Colonic mucosa (tissue), 4 donors: ENCODE results near the gene HOATZ. TPM values are rescaled to one million over a fixed set of nuclear protein-coding genes. Genes with fewer than 3 reads are reported as not detected.
A peak's percentile ranks its signal among the peaks of the same experiment; 100 is the strongest.

Source experiments
- DNase-seq: peaks from one replicate; pipeline ENCODE4 v3.0.0-alpha.2; 2020
- H3K27ac ChIP-seq: fragments of 200-600 bp; one replicate; pipeline ENCODE4 v1.8.0; 2021
- H3K27me3 ChIP-seq: fragments of 200-600 bp; one replicate; pipeline ENCODE4 v1.8.0; 2021
- H3K36me3 ChIP-seq: fragments of 200-600 bp; one replicate; pipeline ENCODE4 v1.8.0; 2021
- H3K4me1 ChIP-seq: fragments of 200-600 bp; one replicate; pipeline ENCODE4 v1.8.0; 2021; ENCODE audit warnings: mild to moderate bottlenecking
- H3K4me3 ChIP-seq: fragments of 200-600 bp; one replicate; pipeline ENCODE4 v1.8.0; 2021
- H3K9ac ChIP-seq, 2 donors: one replicate each; pipeline ENCODE4 v1.7.0; 2013; ENCODE audit warnings: control low read depth in 2 of 2, low read depth in 2 of 2, low read length in 2 of 2
- H3K9me3 ChIP-seq: fragments of 200-600 bp; one replicate; pipeline ENCODE4 v1.8.0; 2021
- intact Hi-C: fragments of 100-400 bp; cut with DNase I; formaldehyde crosslinking; loops from one replicate; pipeline ENCODE4 v1.14.1; 2022
- total RNA-seq, 2 donors: library from RNA; stranded (reverse); fragmentation: NEBNext Ultra II Directional in 1 of 2; extraction: Animal tissue kit (Norgen Biotek cat#: 25700) in 1 of 2; gene quantifications; one replicate each; pipeline ENCODE4 v1.2.1, GENCODE V29; 2021
- TF ChIP-seq, protein P1 (sequence below): fragments of 200-600 bp; IDR thresholded peaks from one replicate; pipeline ENCODE4 v1.8.0; 2022; ENCODE audit warnings: antibody characterized with exemption, mild to moderate bottlenecking
- donor health status: healthy.
- donor health status: DM: no; HTN: no; CAD: no.
- donor health status: DM: no; HTN: no; CAD: no.

The HOATZ gene
- total RNA-seq, 2 donors from 2014 or later = not detected

DNA sequence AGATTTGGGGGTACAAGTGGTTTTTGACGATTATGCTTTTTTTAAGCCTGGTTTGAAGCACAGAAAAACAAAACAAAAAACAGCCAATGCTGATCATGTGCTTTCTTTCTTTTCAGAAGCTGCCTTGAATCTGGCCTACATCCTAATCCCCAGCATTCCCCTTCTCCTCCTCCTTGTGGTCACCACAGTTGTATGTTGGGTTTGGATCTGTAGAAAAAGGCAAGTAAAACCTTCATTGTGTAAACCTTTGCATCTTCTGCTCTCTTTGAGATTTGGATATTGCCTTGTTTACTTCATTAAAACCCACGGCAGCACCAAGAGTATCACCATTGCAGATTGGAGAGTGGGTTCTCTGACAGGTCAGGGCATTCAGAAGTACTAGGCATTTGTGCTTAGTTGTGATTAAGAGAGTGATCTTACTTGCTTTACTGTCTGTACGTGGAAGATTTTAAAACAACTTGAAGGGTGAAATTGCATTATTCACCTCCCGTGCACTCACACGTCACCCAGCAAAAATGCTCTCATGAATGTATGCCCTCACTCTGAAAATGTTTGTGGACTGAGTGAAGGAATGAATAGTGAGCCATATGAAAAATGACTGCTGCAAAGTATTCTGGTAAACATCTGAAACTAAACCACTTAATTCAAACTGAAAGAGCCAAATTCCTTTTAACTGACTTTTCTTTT is 43.0 kb downstream of the HOATZ start:
- Histone ChIP-seq H3K9ac (no peak overlapping the region), H3K27me3 (no peaks in the 10 kb centered on the region), H3K27ac (peak overlapping the region; percentile 6), H3K36me3 (no peaks in the 10 kb centered on the region), H3K4me3 (no peak overlapping the region), H3K4me1 (no peaks in the 10 kb centered on the region), H3K9me3 (no peaks in the 10 kb centered on the region)
- intact Hi-C loops = no loop called here
- TF ChIP-seq, protein P1, sequence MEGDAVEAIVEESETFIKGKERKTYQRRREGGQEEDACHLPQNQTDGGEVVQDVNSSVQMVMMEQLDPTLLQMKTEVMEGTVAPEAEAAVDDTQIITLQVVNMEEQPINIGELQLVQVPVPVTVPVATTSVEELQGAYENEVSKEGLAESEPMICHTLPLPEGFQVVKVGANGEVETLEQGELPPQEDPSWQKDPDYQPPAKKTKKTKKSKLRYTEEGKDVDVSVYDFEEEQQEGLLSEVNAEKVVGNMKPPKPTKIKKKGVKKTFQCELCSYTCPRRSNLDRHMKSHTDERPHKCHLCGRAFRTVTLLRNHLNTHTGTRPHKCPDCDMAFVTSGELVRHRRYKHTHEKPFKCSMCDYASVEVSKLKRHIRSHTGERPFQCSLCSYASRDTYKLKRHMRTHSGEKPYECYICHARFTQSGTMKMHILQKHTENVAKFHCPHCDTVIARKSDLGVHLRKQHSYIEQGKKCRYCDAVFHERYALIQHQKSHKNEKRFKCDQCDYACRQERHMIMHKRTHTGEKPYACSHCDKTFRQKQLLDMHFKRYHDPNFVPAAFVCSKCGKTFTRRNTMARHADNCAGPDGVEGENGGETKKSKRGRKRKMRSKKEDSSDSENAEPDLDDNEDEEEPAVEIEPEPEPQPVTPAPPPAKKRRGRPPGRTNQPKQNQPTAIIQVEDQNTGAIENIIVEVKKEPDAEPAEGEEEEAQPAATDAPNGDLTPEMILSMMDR = no peak
- no peak for DNase-seq

DNA sequence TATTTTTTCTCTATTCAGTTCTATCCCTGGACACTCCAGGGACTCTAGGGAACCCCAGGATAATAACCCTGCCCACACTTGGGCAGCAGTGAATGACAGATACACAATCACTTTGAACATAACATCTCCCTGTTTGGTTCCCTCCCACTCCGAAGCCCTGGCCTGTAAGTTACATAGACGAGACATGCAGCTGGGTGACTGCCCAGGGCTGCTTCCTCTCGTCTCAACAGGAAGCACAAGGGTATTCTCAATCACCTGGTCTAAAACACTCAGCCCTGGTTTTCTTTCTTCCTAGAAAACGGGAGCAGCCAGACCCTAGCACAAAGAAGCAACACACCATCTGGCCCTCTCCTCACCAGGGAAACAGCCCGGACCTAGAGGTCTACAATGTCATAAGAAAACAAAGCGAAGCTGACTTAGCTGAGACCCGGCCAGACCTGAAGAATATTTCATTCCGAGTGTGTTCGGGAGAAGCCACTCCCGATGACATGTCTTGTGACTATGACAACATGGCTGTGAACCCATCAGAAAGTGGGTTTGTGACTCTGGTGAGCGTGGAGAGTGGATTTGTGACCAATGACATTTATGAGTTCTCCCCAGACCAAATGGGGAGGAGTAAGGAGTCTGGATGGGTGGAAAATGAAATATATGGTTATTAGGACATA is 45.4 kb downstream of the HOATZ start:
- Histone ChIP-seq H3K36me3 (no peaks in the 10 kb centered on the region), H3K4me3 (no peak overlapping the region), H3K4me1 (no peaks in the 10 kb centered on the region), H3K27ac (no peak overlapping the region), H3K27me3 (no peaks in the 10 kb centered on the region), H3K9me3 (no peaks in the 10 kb centered on the region), H3K9ac (no peak overlapping the region)
- intact Hi-C loops = no loop called here
- no peak for DNase-seq
- TF ChIP-seq, protein P1 = no peak

DNA sequence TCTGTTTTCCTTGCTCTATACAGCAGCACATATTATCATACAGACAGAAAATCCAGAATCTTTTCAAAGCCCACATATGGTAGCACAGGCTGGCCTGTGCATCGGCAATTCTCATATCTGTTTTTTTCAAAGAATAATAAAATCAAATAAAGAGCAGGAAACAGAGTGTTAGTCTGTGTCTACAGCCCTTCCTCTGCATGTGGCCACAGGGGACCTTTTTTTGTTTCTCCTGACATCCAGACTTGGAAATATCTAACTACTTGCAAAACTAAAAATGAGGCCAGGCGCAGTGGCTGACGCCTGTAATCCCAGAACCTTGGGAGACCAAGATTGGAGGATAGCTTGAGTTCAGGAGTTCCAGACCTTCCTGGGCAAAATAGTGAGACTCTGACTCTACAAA is 46.2 kb downstream of the HOATZ start:
- intact Hi-C loops = no loop called here

DNA sequence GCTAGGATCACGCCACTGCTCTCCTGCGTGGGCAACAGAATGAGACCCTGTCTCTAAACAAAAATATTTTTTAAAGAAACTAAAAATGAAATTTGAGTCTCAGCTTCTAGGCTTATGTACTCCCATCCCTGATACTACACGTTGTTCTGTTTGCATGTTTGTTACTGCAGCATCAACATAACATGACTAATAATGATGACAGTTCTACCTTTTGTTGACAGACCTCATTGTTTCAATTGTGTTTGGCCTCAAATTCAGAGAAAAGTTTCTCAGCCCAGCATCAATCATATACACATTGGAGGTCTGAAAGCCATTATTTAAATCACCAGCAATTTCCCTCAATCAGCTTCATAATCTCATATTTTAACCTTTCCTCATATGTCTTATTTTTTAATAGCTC is 46.7 kb downstream of the HOATZ start:
- no peak for DNase-seq
- no peak overlapping the region for H3K27ac ChIP-seq
- no peak overlapping the region for H3K9ac ChIP-seq
- TF ChIP-seq, protein P1 = no peak
- no peaks in the 10 kb centered on the region for H3K36me3 ChIP-seq
- no peaks in the 10 kb centered on the region for H3K27me3 ChIP-seq
- no peak overlapping the region for H3K4me3 ChIP-seq
- intact Hi-C loops = no loop called here
- H3K4me1 ChIP-seq = no peaks in the 10 kb centered on the region
- H3K9me3 ChIP-seq = no peaks in the 10 kb centered on the region

More for the DNA sequence above, 46.2 kb downstream of the HOATZ start:
- TF ChIP-seq, protein P1 = no peak
- H3K36me3 ChIP-seq = no peaks in the 10 kb centered on the region
- H3K9ac ChIP-seq = no peak overlapping the region
- H3K27ac ChIP-seq = no peak overlapping the region
- H3K4me1 ChIP-seq = no peaks in the 10 kb centered on the region
- no peaks in the 10 kb centered on the region for H3K27me3 ChIP-seq
- no peak overlapping the region for H3K4me3 ChIP-seq
- no peak for DNase-seq
- no peaks in the 10 kb centered on the region for H3K9me3 ChIP-seq

DNA sequence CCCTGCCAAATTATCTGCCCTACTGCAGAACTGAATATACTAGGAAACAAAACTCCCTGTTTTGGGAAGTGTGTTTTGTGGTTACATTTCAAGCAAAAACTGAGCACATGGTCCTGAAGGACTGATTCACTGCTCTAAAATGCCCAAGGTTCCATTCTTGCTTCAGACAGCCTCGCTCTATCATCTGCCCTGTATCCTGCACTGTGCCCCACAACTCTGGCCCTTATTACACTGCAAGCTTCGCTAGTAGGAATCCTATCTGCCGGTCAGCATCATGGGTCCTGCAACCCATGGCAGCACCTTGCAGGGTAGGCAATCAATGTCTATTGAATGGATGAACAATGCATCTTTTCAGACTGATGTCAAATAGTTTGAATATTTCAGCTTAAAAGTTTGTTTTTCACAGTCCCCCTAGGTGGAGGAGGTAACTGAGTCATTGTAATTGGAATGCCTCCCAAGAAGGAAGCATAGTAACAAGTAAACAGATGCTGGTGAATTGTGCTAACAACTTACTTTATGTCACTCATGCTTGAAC is 47.3 kb downstream of the HOATZ start:
- Histone ChIP-seq H3K36me3 (no peaks in the 10 kb centered on the region), H3K4me1 (no peaks in the 10 kb centered on the region), H3K9me3 (no peaks in the 10 kb centered on the region), H3K27ac (no peak overlapping the region), H3K9ac (no peak overlapping the region), H3K27me3 (no peaks in the 10 kb centered on the region), H3K4me3 (no peak overlapping the region)
- intact Hi-C loops = no loop called here
- TF ChIP-seq, protein P1 = no peak
- DNase-seq = no peak
